B cell (primary cell): Measurements from ENCODE around the gene COL26A1. TPM values are rescaled to one million over a fixed set of nuclear protein-coding genes. Genes with fewer than 3 reads are reported as not detected.

Experiments
- ATAC-seq: fragments of 200-7000 bp; cut with Tn5 transposase; one replicate; pipeline ENCODE4 v1.10.0; 2021; ENCODE audit warnings: low read depth, mild to moderate bottlenecking, moderate number of reproducible peaks, moderate library complexity
- CTCF ChIA-PET: fragments of 350-600 bp; sonication (Branson Sonifier 250); formaldehyde crosslinking; loops from one replicate; lab custom pipeline; 2021; ENCODE audit warnings: antibody characterized with exemption, inconsistent platforms; lab: Charles Lee
- POLR2A ChIA-PET: fragments of 350-600 bp; sonication (Branson Sonifier 250); formaldehyde crosslinking; loops from one replicate; lab custom pipeline; 2021; ENCODE audit warnings: antibody characterized with exemption; lab: Charles Lee
- DNase-seq: peaks from one replicate; pipeline ENCODE4 v3.0.0; 2013
- H2AFZ ChIP-seq: 2 replicates; pipeline ENCODE4 v1.6.1; 2012; ENCODE audit warnings: mild to moderate bottlenecking, low read depth, low read length; ENCODE audit not compliant: insufficient read depth, poor library complexity, severe bottlenecking
- H3K27ac ChIP-seq, 2 donors: 1 replicate in 1 of 2; 2 replicates in 1 of 2; pipeline ENCODE4 v1.5.1; 2012 to 2013; ENCODE audit warnings: low read length in 2 of 2, mild to moderate bottlenecking in 2 of 2, moderate library complexity in 1 of 2
- H3K27me3 ChIP-seq, 4 experiments: fragments of 200-600 bp in 1 of 4; sonication (generic) in 1 of 4; replicated peaks in 1 of 4; 1 replicate in 2 of 4; 2 replicates in 2 of 4; pipeline versions ENCODE4 v1.6.1 to v1.7.0; 2013 to 2016; ENCODE audit warnings: low read length in 3 of 4, mild to moderate bottlenecking in 2 of 4, mixed read lengths in 1 of 4, moderate library complexity in 1 of 4; ENCODE audit not compliant: insufficient read depth in 4 of 4, control insufficient read depth in 3 of 4; ENCODE audit errors: control extremely low read depth in 1 of 4
- H3K36me3 ChIP-seq, 2 experiments: replicated peaks in 1 of 2; 1 replicate in 1 of 2; 2 replicates in 1 of 2; pipeline versions ENCODE4 v1.6.1 to v1.7.1; 2013; ENCODE audit warnings: low read length in 1 of 2; ENCODE audit not compliant: insufficient read depth in 2 of 2, control insufficient read depth in 1 of 2; ENCODE audit errors: control extremely low read depth in 1 of 2, extremely low read depth in 1 of 2
- H3K4me1 ChIP-seq, 2 donors: fragments of 200-600 bp in 1 of 2; sonication (generic) in 1 of 2; 1 replicate in 1 of 2; 2 replicates in 1 of 2; pipeline versions ENCODE4 v1.5.1 to v1.6.1; 2013 to 2017; ENCODE audit warnings: low read length in 2 of 2; ENCODE audit not compliant: control insufficient read depth in 2 of 2, insufficient read depth in 2 of 2
- H3K4me2 ChIP-seq: replicated peaks from 2 replicates; pipeline ENCODE3; 2012; ENCODE audit warnings: mild to moderate bottlenecking, low read depth, low read length; ENCODE audit not compliant: poor library complexity, severe bottlenecking
- H3K4me3 ChIP-seq, 5 experiments: fragments of 200-600 bp in 1 of 5; sonication (generic) in 1 of 5; 1 replicate in 3 of 5; 2 replicates in 2 of 5; pipeline versions ENCODE4 v1.5.1 to v1.7.0; 2011 to 2016; ENCODE audit warnings: low read length in 4 of 5, mild to moderate bottlenecking in 4 of 5, low read depth in 2 of 5, control low read depth in 1 of 5, moderate library complexity in 1 of 5; ENCODE audit not compliant: insufficient read depth in 1 of 5; ENCODE audit errors: control extremely low read depth in 1 of 5, extremely low read depth in 1 of 5
- H3K79me2 ChIP-seq: fragments of 200-600 bp; sonication (generic); one replicate; pipeline ENCODE4 v1.6.0; 2016; ENCODE audit warnings: low read length; ENCODE audit not compliant: control insufficient read depth, insufficient read depth
- H3K9ac ChIP-seq: fragments of 200-600 bp; sonication (generic); 2 replicates; pipeline ENCODE4 v1.6.1; 2017; ENCODE audit warnings: mild to moderate bottlenecking, low read length, moderate library complexity
- H3K9me3 ChIP-seq, 3 donors: one replicate each; pipeline versions ENCODE4 v1.6.1 to v1.7.1; 2013; ENCODE audit warnings: low read length in 2 of 3; ENCODE audit not compliant: control insufficient read depth in 2 of 3, insufficient read depth in 1 of 3; ENCODE audit errors: control extremely low read depth in 1 of 3
- H4K20me1 ChIP-seq: 2 replicates; pipeline ENCODE4 v1.6.0; 2012; ENCODE audit warnings: mild to moderate bottlenecking, low read length; ENCODE audit not compliant: insufficient read depth, control insufficient read depth, poor library complexity, severe bottlenecking
- H3K27ac Mint-ChIP-seq: one replicate; pipeline ENCODE4 v1.8.0; 2021; ENCODE audit warnings: mixed read lengths
- H3K27me3 Mint-ChIP-seq: one replicate; pipeline ENCODE4 v1.8.0; 2021; ENCODE audit warnings: mixed read lengths
- H3K4me1 Mint-ChIP-seq: one replicate; pipeline ENCODE4 v1.8.0; 2021; ENCODE audit warnings: mixed read lengths
- H3K4me3 Mint-ChIP-seq: one replicate; pipeline ENCODE4 v1.8.0; 2021; ENCODE audit warnings: mixed read lengths
- H3K9me3 Mint-ChIP-seq: one replicate; pipeline ENCODE4 v1.8.0; 2022; ENCODE audit warnings: mixed read lengths; ENCODE audit not compliant: insufficient read depth
- CTCF ChIP-seq: fragments of 200-600 bp; IDR thresholded peaks from one replicate; pipeline ENCODE4 v1.8.0; 2022; ENCODE audit warnings: antibody characterized with exemption, mild to moderate bottlenecking
- EZH2 ChIP-seq: IDR thresholded peaks from 2 replicates; pipeline ENCODE4 v1.6.1; 2012; ENCODE audit warnings: borderline replicate concordance, low read depth, mild to moderate bottlenecking, moderate library complexity, low read length; ENCODE audit not compliant: insufficient read depth, poor library complexity, severe bottlenecking
- WGBS: methylation state at CpG from one replicate; pipeline ENCODE4 v1.1.5; 2013; ENCODE audit warnings: missing lambda C conversion rate; ENCODE audit not compliant: insufficient coverage; 5-methylcytosine and 5-hydroxymethylcytosine counted together
- intact Hi-C: fragments of 100-400 bp; cut with micrococcal nuclease; formaldehyde crosslinking; loops from one replicate; pipeline ENCODE4 v1.10.0; 2022
- polyA plus RNA-seq: library from polyadenylated mRNA; depleted of rRNA; stranded (reverse); fragments of >200 nt; gene quantifications from 2 replicates; pipeline ENCODE4 v1.2.3, GENCODE V29; 2012
- total RNA-seq, 2 donors: library from RNA; stranded (reverse); fragments of 120-200 nt in 1 of 2; gene quantifications; 1 replicate in 1 of 2; 2 replicates in 1 of 2; pipeline versions ENCODE4 v1.2.3 to v1.2.4, GENCODE V29; 2013 to 2022

The COL26A1 gene
- total and polyA plus RNA-seq, 2 donors (not counting 1 experiment from before 2014, with no cell fraction given), result not detected

- 97% methylated on average over 7 of the region's 8 CpGs for WGBS
- DNase-seq, result no peak
- Histone ChIP-seq H3K4me3 (no peak overlapping the region), H3K36me3 (no peaks in the 10 kb centered on the region), H3K27ac (no peak overlapping the region), H3K9me3 (peaks cover 0 to 14% (median 2%) of the 10 kb centered on the region in 3 donors), H4K20me1 (no peaks in the 10 kb centered on the region), H3K9ac (no peak overlapping the region), H3K79me2 (no peaks in the 10 kb centered on the region), H3K27me3 (peaks cover 0 to 8% (median 0%) of the 10 kb centered on the region in 4 experiments), H3K4me2 (no peak overlapping the region), H2AFZ (no peak overlapping the region), H3K4me1 (no peaks in the 10 kb centered on the region)
- TF ChIP-seq CTCF, result no peak
- no peak overlapping the region for H3K27ac Mint-ChIP-seq
- H3K4me1 Mint-ChIP-seq, result no peaks in the 10 kb centered on the region
- no peak for ATAC-seq
- H3K4me3 Mint-ChIP-seq, result no peak overlapping the region
- H3K9me3 Mint-ChIP-seq, result peaks cover 1% of the 10 kb centered on the region
- POLR2A ChIA-PET, result no interaction called here
- intact Hi-C loops, result no loop called here
- H3K27me3 Mint-ChIP-seq, result peaks cover 13% of the 10 kb centered on the region
- CTCF ChIA-PET, result no interaction called here
These were observed 203.0 kb downstream of the COL26A1 start for GRCh38 chr7:101565601-101566209.

GRCh38 chr7:101567230-101567629, 204.6 kb downstream of the COL26A1 start:
- no peak overlapping the region for H3K4me2 ChIP-seq
- peaks cover 0 to 11% (median 4%) of the 10 kb centered on the region in 3 donors for H3K9me3 ChIP-seq
- H3K9ac ChIP-seq, result no peak overlapping the region
- TF ChIP-seq CTCF (no peak), EZH2 (no peak)
- Mint-ChIP-seq H3K4me3 (no peak overlapping the region), H3K27me3 (peaks cover 21% of the 10 kb centered on the region), H3K9me3 (peaks cover 8% of the 10 kb centered on the region), H3K27ac (no peak overlapping the region), H3K4me1 (no peaks in the 10 kb centered on the region)
- H3K27ac ChIP-seq, result no peak overlapping the region
- POLR2A ChIA-PET, result no interaction called here
- no peaks in the 10 kb centered on the region for H3K79me2 ChIP-seq
- no peak overlapping the region for H2AFZ ChIP-seq
- CTCF ChIA-PET, result no interaction called here
- H3K27me3 ChIP-seq, result peaks cover 0 to 8% (median 0%) of the 10 kb centered on the region in 4 experiments
- no peak overlapping the region for H3K4me3 ChIP-seq
- H3K36me3 ChIP-seq, result no peaks in the 10 kb centered on the region
- DNase-seq (no peak), ATAC-seq (no peak)
- H3K4me1 ChIP-seq, result no peaks in the 10 kb centered on the region
- WGBS, result 94% methylated on average over 2 of the region's 7 CpGs
- H4K20me1 ChIP-seq, result no peaks in the 10 kb centered on the region
- intact Hi-C loops, result no loop called here
